HepG2 (cell line): ENCODE results near the gene TRDN. TPM values are rescaled to one million over a fixed set of nuclear protein-coding genes. Genes with fewer than 3 reads are reported as not detected.

Experiments
- ATAC-seq: fragments of 200-7000 bp; cut with Tn5 transposase; 3 replicates; pipeline ENCODE4 v1.9.1; 2020; ENCODE audit warnings: mild to moderate bottlenecking, moderate library complexity
- BruUV-seq: library from RNA; stranded (reverse); fragments of 400-500 nt; replicated peaks from 2 replicates; lab custom pipeline; 2021; lab: Mats Ljungman, UMichigan
- CTCF ChIA-PET: fragments of 300-600 bp; formaldehyde crosslinking; extraction: SDS; loops from one replicate; lab custom pipeline; 2021; ENCODE audit warnings: low total read pairs, inconsistent platforms, low intra/inter-chr PET ratio; lab: Yijun Ruan, JAX
- POLR2A ChIA-PET: fragments of 350-600 bp; sonication (Branson Sonifier 250); formaldehyde crosslinking; loops from one replicate; lab custom pipeline; 2020; ENCODE audit warnings: antibody characterized with exemption, inconsistent platforms; lab: Yijun Ruan, JAX
- DNase-seq: peaks from one replicate; pipeline ENCODE4 v3.0.0-alpha.2; 2015; ENCODE audit warnings: low spot score
- FAIRE-seq: peaks from 3 replicates; lab custom pipeline; 2011; peaks lifted over from hg19 to GRCh38; lab: Jason Lieb, UNC
- H2AFZ ChIP-seq: one replicate; pipeline ENCODE4 v1.6.1; 2011; ENCODE audit warnings: low read length, inconsistent platforms
- H3K27ac ChIP-seq: fragments of 300-600 bp; 3 replicates; pipeline ENCODE4 v1.8.0; 2011; ENCODE audit warnings: mixed run types, mild to moderate bottlenecking, mixed read lengths, low read length, inconsistent platforms; ENCODE audit not compliant: insufficient read depth; ENCODE audit errors: extremely low read length
- H3K27me3 ChIP-seq, 2 experiments: fragments of 200-600 bp in 1 of 2; 2 replicates in 1 of 2; 3 replicates in 1 of 2; pipeline versions ENCODE4 v1.6.0 to v1.8.0; 2011; ENCODE audit warnings: low read length in 2 of 2, mild to moderate bottlenecking in 2 of 2, moderate library complexity in 2 of 2, inconsistent platforms in 1 of 2; ENCODE audit not compliant: insufficient read depth in 2 of 2, control insufficient read depth in 1 of 2
- H3K36me3 ChIP-seq, 2 experiments: fragments of 200-600 bp in 1 of 2; replicated peaks in 1 of 2; 2 replicates in 1 of 2; 3 replicates in 1 of 2; pipeline versions ENCODE4 v1.5.1 to v1.8.0; 2011; ENCODE audit warnings: low read length in 2 of 2, inconsistent platforms in 1 of 2; ENCODE audit not compliant: insufficient read depth in 2 of 2, control insufficient read depth in 1 of 2
- H3K4me1 ChIP-seq: 2 replicates; pipeline ENCODE4 v1.5.1; 2012; ENCODE audit warnings: low read length, inconsistent platforms; ENCODE audit not compliant: insufficient read depth
- H3K4me2 ChIP-seq: 2 replicates; pipeline ENCODE4 v1.6.0; 2011; ENCODE audit warnings: low read depth, low read length, inconsistent platforms
- H3K4me3 ChIP-seq, 3 experiments: fragments of 200-600 bp in 1 of 3; sonication (generic), shearing (Covaris generic) in 1 of 3; replicated peaks in 1 of 3; 2 replicates each; pipeline ENCODE4 v1.5.1; 2011 to 2016; ENCODE audit warnings: low read length in 3 of 3, inconsistent platforms in 2 of 3, low read depth in 2 of 3, mild to moderate bottlenecking in 2 of 3, control low read depth in 1 of 3, mixed read lengths in 1 of 3; ENCODE audit not compliant: insufficient read depth in 1 of 3
- H3K79me2 ChIP-seq: one replicate; pipeline ENCODE4 v1.6.1; 2011; ENCODE audit warnings: low read length, inconsistent platforms; ENCODE audit not compliant: insufficient read depth
- H3K9ac ChIP-seq: 2 replicates; pipeline ENCODE4 v1.6.0; 2011; ENCODE audit warnings: mild to moderate bottlenecking, low read depth, low read length, inconsistent platforms; ENCODE audit not compliant: insufficient read depth
- H3K9me3 ChIP-seq: 2 replicates; pipeline ENCODE4 v1.5.1; 2012; ENCODE audit warnings: mild to moderate bottlenecking, low read length
- H4K20me1 ChIP-seq: 2 replicates; pipeline ENCODE4 v1.6.0; 2011; ENCODE audit warnings: inconsistent platforms, mild to moderate bottlenecking, low read length, moderate library complexity; ENCODE audit not compliant: insufficient read depth
- ARID4A ChIP-seq: sonication (generic); formaldehyde crosslinking; IDR thresholded peaks from 2 replicates; pipeline ENCODE4 v1.5.0; 2020; ENCODE audit warnings: mild to moderate bottlenecking, missing genetic modification reagents, borderline replicate concordance
- BRCA1 ChIP-seq: sonication (generic); formaldehyde crosslinking; IDR thresholded peaks from 2 replicates; pipeline ENCODE4 v1.4.0; 2020; ENCODE audit warnings: missing genetic modification reagents
- CEBPZ ChIP-seq: IDR thresholded peaks from 2 replicates; pipeline ENCODE4 v1.6.1; 2012; ENCODE audit warnings: low read length, improper control_type of control experiment
- FIP1L1 ChIP-seq: fragments of 200-400 bp; formaldehyde crosslinking; IDR thresholded peaks from 2 replicates; pipeline ENCODE4 v1.6.1; 2018; ENCODE audit warnings: low read depth, mild to moderate bottlenecking, low read length, moderate library complexity, borderline replicate concordance; ENCODE audit not compliant: insufficient read depth
- FOXO4 ChIP-seq: sonication (generic); formaldehyde crosslinking; conservative IDR thresholded peaks from 2 replicates; pipeline ENCODE4 v1.8.1; 2023; ENCODE audit warnings: missing genetic modification reagents
- MEIS2 ChIP-seq: sonication (generic); formaldehyde crosslinking; IDR thresholded peaks from 2 replicates; pipeline ENCODE4 v1.9.0; 2021; ENCODE audit warnings: mild to moderate bottlenecking, missing genetic modification reagents
- RAD21 ChIP-seq: fragments of 450-650 bp; formaldehyde crosslinking; IDR thresholded peaks from 2 replicates; pipeline ENCODE4 v1.5.0; 2020; ENCODE audit warnings: mild to moderate bottlenecking
- SMARCE1 ChIP-seq: fragments of 450-650 bp; IDR thresholded peaks from 2 replicates; pipeline ENCODE4 v1.6.1; 2017; ENCODE audit warnings: borderline replicate concordance
- TCF12 ChIP-seq, 2 experiments: fragments of 450-650 bp in 1 of 2; sonication (generic) in 1 of 2; formaldehyde crosslinking in 1 of 2; IDR thresholded peaks; 2 replicates each; pipeline versions ENCODE4 v1.6.1 to v1.8.0; 2017 to 2022; ENCODE audit warnings: antibody characterized with exemption in 1 of 2, mild to moderate bottlenecking in 1 of 2, missing genetic modification reagents in 1 of 2, moderate library complexity in 1 of 2
- ZBTB44 ChIP-seq: sonication (generic); formaldehyde crosslinking; IDR thresholded peaks from 2 replicates; pipeline ENCODE4 v1.4.0; 2020; ENCODE audit warnings: missing genetic modification reagents
- ZNF543 ChIP-seq: sonication (generic); formaldehyde crosslinking; IDR thresholded peaks from 2 replicates; pipeline ENCODE4 v1.4.0; 2020; ENCODE audit warnings: mild to moderate bottlenecking, missing genetic modification reagents
- WGBS: methylation state at CpG from one replicate; pipeline ENCODE4 v1.1.6; 2017; ENCODE audit warnings: low lambda C conversion rate; 5-methylcytosine and 5-hydroxymethylcytosine counted together
- in situ Hi-C: cut with HindIII; loops from 2 replicates; pipeline ENCODE4 v1.10.0; 2017; ENCODE audit warnings: low pct_unique_long_range_greater_than_20kb; ENCODE audit not compliant: extremely low pct_ligation_motif_present
- intact Hi-C: fragments of 100-400 bp; cut with micrococcal nuclease; formaldehyde crosslinking; loops from one replicate; pipeline ENCODE4 v1.10.0; 2022; ENCODE audit not compliant: unreplicated experiment
- polyA plus RNA-seq, 8 experiments: library from polyadenylated mRNA; depleted of rRNA in 3 of 8; stranded (reverse) in 7 of 8; unstranded in 1 of 8; fragments of >200 nt; fragmentation: Illumina TruSeq in 4 of 8; extraction: Trizol in 4 of 8; gene quantifications; 2 replicates each; pipeline versions ENCODE4 v1.2.1 to v1.2.3, GENCODE V29; 2011 to 2016; ENCODE audit warnings: low read depth in 4 of 8, missing spikeins in 1 of 8, mixed read lengths in 1 of 8; ENCODE audit not compliant: insufficient read depth in 1 of 8
- total RNA-seq, 5 experiments: library from RNA; depleted of rRNA; stranded (reverse); fragments of >200 nt; fragmentation: Illumina TruSeq; extraction: Trizol; gene quantifications; 2 replicates each; pipeline ENCODE4 v1.2.3, GENCODE V29; 2016; ENCODE audit warnings: low read depth in 1 of 5

The TRDN gene
- total and polyA plus RNA-seq, 2 of the 13 experiments (the other 11 are each of a cell fraction or from before 2014, with no cell fraction given): not detected

- TF ChIP-seq FOXO4 (no peak), RAD21 (CRISPR knock-in tag) (no peak), ZBTB44 (CRISPR knock-in tag) (no peak)
Measured at GRCh38 chr6:123632641-123633040, 4.1 kb downstream of the TRDN start (continued).

GRCh38 chr6:123629258-123629941 lies 7.3 kb downstream of the TRDN start:
- Histone ChIP-seq H3K27ac (no peak overlapping the region), H3K4me3 (no peak overlapping the region), H3K4me2 (no peak overlapping the region), H3K79me2 (no peaks in the 10 kb centered on the region), H3K4me1 (no peaks in the 10 kb centered on the region), H3K36me3 (no peaks in the 10 kb centered on the region), H3K9me3 (no peaks in the 10 kb centered on the region), H2AFZ (no peak overlapping the region), H3K27me3 (no peaks in the 10 kb centered on the region), H3K9ac (no peak overlapping the region), H4K20me1 (no peaks in the 10 kb centered on the region)
- no peak for FAIRE-seq
- no TSS peak for BruUV-seq
- ChIA-PET CTCF (no interaction called here), POLR2A (no interaction called here)
- no peak for ATAC-seq
- in situ Hi-C loops (no loop called here), intact Hi-C loops (no loop called here)
- 1% methylated on average over 3 of the region's 3 CpGs for WGBS
- no peak for DNase-seq
- TF ChIP-seq FIP1L1: no peak
- no peak for TF ChIP-seq BRCA1
- TF ChIP-seq ARID4A (CRISPR knock-in tag): no peak
- no peak for TF ChIP-seq ZNF543
- TF ChIP-seq CEBPZ: no peak
- TF ChIP-seq SMARCE1: no peak
- TF ChIP-seq TCF12 (IDR thresholded peaks at IDR 0.05): no peak
- no peak for TF ChIP-seq TCF12 (CRISPR knock-in tag; IDR thresholded peaks at IDR 0.05)
- TF ChIP-seq MEIS2 (CRISPR knock-in tag): no peak
